GM08714 (cell line): Measurements from ENCODE around the gene WASL.
"Not testable (repeated sequence)": the region's sequence is repeated elsewhere in the genome, so short reads cannot be mapped to it uniquely, and the experiment has no call there.

Experiments used
- H3K4me3 ChIP-seq: fragments of 200-500 bp; sonication (Bioruptor generic); 2 replicates; pipeline ENCODE4 v1.5.1; 2014; ENCODE audit warnings: mild to moderate bottlenecking, low read length, inconsistent platforms
- ZNF274 ChIP-seq: IDR thresholded peaks from 2 replicates; pipeline ENCODE4 v1.6.1; 2012; ENCODE audit warnings: mild to moderate bottlenecking, low read depth, low read length

The WASL gene

GRCh38 chr7:123782071-123782798 is 33.4 kb upstream of the WASL start:
- no peak for TF ChIP-seq ZNF274
- H3K4me3 ChIP-seq: no peak overlapping the region

DNA sequence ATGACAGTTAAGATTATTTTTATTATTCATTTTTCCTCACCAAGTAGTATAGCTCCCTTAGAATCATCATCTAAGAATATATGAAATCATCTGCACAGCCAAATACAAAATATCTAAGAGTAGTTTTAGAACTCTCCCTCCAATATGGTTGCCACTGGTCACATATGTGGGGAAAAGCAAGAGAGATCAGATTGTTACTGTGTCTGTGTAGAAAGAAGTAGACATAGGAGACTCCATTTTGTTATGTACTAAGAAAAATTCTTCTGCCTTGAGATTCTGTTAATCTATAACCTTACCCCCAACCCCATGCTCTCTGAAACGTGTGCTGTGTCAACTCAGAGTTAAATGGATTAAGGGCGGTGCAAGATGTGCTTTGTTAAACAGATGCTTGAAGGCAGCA is 31.7 kb upstream of the WASL start:
- H3K4me3 ChIP-seq: not testable (repeated sequence)

DNA sequence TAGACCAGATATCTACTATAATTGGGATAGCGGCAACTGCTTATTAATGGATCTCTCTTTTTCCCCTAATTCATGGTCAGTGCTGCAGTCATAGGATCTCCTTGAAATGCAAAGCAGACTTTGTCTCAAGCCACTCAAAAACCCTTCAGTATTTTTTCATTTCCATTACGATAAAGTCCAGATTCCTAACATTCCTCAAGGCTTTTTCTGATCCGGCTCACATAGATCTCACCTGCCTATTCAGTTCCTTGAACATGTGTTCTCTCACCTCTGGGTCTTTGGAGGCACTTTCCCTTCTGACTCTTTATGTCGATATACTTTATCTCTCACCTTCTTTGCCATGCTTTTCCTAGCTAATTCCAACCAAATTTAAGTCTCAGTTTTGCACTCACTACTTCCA is 25.7 kb upstream of the WASL start:
- no peak for TF ChIP-seq ZNF274
- no peak overlapping the region for H3K4me3 ChIP-seq

DNA sequence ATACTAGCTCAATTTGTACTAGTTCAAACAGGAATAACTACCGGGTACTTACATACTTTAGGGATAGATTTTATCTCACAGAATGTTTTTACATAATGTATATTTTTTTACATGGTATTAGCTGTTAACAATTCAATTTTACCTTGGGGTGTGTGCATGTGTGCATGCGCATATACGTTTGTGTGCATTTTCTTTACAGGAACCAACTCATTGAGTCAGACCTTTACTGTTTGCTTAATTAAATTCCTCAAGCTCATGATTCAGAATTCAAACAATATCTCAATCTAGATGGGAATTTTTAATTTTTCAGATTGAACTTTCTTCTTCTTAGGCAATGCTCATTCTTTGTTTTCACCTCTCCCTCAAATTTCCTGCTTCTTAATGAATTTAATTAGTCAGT is 24.7 kb upstream of the WASL start:
- H3K4me3 ChIP-seq: no peak overlapping the region
- TF ChIP-seq ZNF274: no peak

DNA sequence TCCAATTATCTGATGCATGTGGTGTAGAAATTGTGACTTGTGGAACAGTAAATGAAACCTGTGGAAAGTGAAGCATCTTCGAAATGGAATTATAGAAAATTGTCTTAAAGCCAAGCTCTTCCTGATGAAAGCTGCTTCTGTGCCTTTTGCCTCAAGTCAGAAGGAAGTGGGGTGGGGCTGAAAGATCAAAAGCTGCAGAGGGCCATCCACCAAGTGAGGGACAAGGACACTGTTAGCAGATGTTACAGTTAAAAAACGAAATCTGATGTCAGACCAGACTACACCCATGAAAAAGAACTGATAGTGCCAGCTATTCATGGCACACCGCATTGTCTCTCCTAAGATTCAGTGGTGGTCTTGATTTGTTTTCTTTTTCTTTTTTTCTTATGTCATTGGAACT is 23.8 kb upstream of the WASL start:
- TF ChIP-seq ZNF274: no peak
- no peak overlapping the region for H3K4me3 ChIP-seq

GRCh38 chr7:123771846-123772245 is 23.0 kb upstream of the WASL start:
- TF ChIP-seq ZNF274: no peak
- H3K4me3 ChIP-seq: no peak overlapping the region

- TF ChIP-seq ZNF274: no peak
- H3K4me3 ChIP-seq: no peak overlapping the region
Measured at GRCh38 chr7:123771256-123771655, 22.5 kb upstream of the WASL start.

DNA sequence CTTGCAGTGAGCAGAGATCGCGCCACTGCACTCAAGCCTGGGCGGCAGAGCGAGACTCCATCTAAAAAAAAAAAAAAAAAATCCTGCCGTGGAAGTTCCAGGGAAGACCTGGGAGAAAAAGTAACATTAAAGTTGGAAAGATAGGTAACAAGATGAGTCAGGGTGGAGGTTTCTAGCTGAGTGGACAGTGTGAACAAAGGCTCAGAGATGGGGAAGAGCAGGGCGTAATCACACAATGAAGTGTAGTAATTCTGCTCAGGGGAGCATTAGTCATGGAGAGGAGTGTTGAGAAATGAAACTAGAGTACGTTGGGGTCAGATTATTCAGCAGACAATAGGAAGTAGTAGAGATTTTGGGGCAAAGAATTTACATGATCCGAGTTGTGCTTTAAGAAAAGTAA is 21.6 kb upstream of the WASL start:
- H3K4me3 ChIP-seq: no peak overlapping the region

GRCh38 chr7:123769371-123769770 is 20.6 kb upstream of the WASL start:
- TF ChIP-seq ZNF274: no peak

More for the DNA sequence above, 21.6 kb upstream of the WASL start:
- TF ChIP-seq ZNF274: no peak

DNA sequence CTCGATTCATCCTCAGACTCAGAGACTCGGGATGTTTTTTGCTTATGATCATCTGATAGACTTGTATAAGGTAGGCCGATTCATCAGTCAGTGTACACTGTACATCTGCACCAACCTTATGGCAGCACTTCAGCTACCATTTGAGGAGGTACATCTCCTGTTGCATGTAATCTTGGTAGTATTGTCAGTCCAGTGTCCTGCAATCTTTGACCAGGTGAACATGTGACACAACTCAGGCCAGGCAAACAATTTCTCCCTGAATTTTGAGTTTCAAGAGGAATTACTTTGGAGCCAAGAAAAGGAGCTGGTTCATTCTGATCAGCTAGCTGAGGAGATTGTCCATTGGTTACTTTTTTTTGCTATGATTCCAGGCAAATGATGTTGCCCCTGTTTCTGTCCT is 19.7 kb upstream of the WASL start:
- TF ChIP-seq ZNF274: no peak
- H3K4me3 ChIP-seq: no peak overlapping the region

More at GRCh38 chr7:123769371-123769770, 20.6 kb upstream of the WASL start:
- H3K4me3 ChIP-seq: no peak overlapping the region

DNA sequence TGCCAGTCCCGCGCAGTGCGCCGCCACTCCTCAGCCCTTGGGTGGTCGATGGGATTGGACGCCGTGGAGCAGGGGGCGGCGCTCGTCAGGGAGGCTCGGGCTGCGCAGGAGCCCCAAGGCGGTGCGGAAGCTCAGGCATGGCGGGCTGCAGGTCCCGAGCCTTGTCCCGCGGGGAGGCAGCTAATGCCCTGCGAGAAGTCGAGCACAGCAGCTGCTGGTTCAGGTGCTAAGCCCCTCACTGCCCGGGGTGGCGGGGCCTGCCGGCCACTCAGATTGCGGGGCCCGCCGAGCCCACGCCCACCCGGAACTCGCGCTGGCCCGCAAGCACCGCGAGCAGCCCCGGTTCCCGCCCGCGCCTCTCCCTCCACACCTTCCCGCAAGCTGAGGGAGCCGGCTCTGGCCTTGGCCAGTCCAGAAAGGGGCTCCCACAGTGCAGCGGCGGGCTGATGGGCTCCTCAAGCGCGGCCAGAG is 14.4 kb upstream of the WASL start:
- H3K4me3 ChIP-seq: no peak overlapping the region

GRCh38 chr7:123761729-123762128 is 12.9 kb upstream of the WASL start:
- no peak for TF ChIP-seq ZNF274
- no peak overlapping the region for H3K4me3 ChIP-seq

More for the DNA sequence above, 14.4 kb upstream of the WASL start:
- TF ChIP-seq ZNF274: no peak

GRCh38 chr7:123757095-123757494 is 8.3 kb upstream of the WASL start:
- no peak for TF ChIP-seq ZNF274
- no peak overlapping the region for H3K4me3 ChIP-seq

DNA sequence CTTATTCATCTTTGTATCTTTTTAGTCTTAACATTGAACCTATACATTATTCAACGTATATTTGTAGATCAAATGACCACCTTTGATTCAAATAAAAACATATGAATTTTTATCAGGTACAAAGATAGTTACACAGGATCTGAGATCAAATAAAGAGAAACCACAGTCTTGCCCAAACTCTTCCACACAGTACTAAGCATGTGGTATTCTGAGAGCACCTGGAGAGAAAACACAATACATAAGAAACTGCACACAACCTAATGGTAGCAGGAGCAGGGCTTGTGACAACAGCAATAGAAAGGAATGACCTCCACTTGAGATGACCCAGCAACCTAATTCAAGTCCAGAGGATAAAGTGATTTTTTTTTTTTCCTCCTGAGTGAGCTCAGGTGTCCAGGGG is 6.5 kb upstream of the WASL start:
- TF ChIP-seq ZNF274: no peak
- no peak overlapping the region for H3K4me3 ChIP-seq

GRCh38 chr7:123754271-123754871 is 5.6 kb upstream of the WASL start:
- no peak overlapping the region for H3K4me3 ChIP-seq
- no peak for TF ChIP-seq ZNF274
